OCI-LY7 (cell line): Measurements from ENCODE around the gene HLX. TPM values are rescaled to one million over a fixed set of nuclear protein-coding genes. Genes with fewer than 3 reads are reported as not detected.

Experiments
- BruUV-seq: library from RNA; stranded (reverse); fragments of 400-500 nt; replicated peaks from 2 replicates; lab custom pipeline; 2021; lab: Mats Ljungman, UMichigan
- CTCF ChIA-PET: fragments of 300-600 bp; sonication (Branson Sonifier 250); formaldehyde crosslinking; loops from one replicate; lab custom pipeline; 2022; ENCODE audit warnings: antibody characterized with exemption; ENCODE audit not compliant: unreplicated experiment; lab: Charles Lee
- POLR2A ChIA-PET: fragments of 300-600 bp; sonication (Branson Sonifier 250); formaldehyde crosslinking; loops from one replicate; lab custom pipeline; 2022; ENCODE audit warnings: antibody characterized with exemption; lab: Charles Lee
- DNase-seq: peaks from one replicate; pipeline ENCODE4 v3.0.0-alpha.2; 2015; ENCODE audit warnings: low spot score
- H2AFZ ChIP-seq: fragments of 200-600 bp; sonication (generic), shearing (Covaris generic); 2 replicates; pipeline ENCODE4 v1.6.1; 2014; ENCODE audit warnings: mild to moderate bottlenecking, antibody characterized with exemption, low read length, moderate library complexity
- H3K27ac ChIP-seq: fragments of 200-600 bp; sonication (generic); 2 replicates; pipeline ENCODE4 v1.5.1; 2014; ENCODE audit warnings: mixed run types, low read depth, mild to moderate bottlenecking, moderate library complexity, low read length, inconsistent platforms; ENCODE audit not compliant: poor library complexity, severe bottlenecking
- H3K36me3 ChIP-seq: fragments of 200-600 bp; sonication (generic); 2 replicates; pipeline ENCODE4 v1.6.1; 2014; ENCODE audit warnings: mild to moderate bottlenecking, antibody characterized with exemption, low read length, moderate library complexity, mixed read lengths; ENCODE audit not compliant: insufficient read depth
- H3K4me1 ChIP-seq: fragments of 200-600 bp; sonication (generic); 2 replicates; pipeline ENCODE4 v1.5.1; 2014; ENCODE audit warnings: mild to moderate bottlenecking, low read length; ENCODE audit not compliant: insufficient read depth, poor library complexity, severe bottlenecking
- H3K4me2 ChIP-seq: fragments of 200-600 bp; sonication (generic); 2 replicates; pipeline ENCODE4 v1.6.1; 2014; ENCODE audit warnings: mild to moderate bottlenecking, low read length
- H3K4me3 ChIP-seq: fragments of 200-600 bp; sonication (generic); 2 replicates; pipeline ENCODE4 v1.5.1; 2014; ENCODE audit warnings: mild to moderate bottlenecking, low read depth, low read length; ENCODE audit not compliant: poor library complexity, severe bottlenecking
- H3K79me2 ChIP-seq: fragments of 200-600 bp; sonication (generic); 2 replicates; pipeline ENCODE4 v1.6.1; 2016; ENCODE audit warnings: low read depth, mild to moderate bottlenecking, low read length, moderate library complexity, mixed read lengths; ENCODE audit not compliant: insufficient read depth
- H3K9me2 ChIP-seq: fragments of 200-600 bp; sonication (generic); 2 replicates; pipeline ENCODE4 v1.6.1; 2016; ENCODE audit warnings: mild to moderate bottlenecking, low read length, mixed read lengths; ENCODE audit not compliant: insufficient read depth
- H3K9me3 ChIP-seq: fragments of 200-600 bp; sonication (generic); 2 replicates; pipeline ENCODE4 v1.6.1; 2014; ENCODE audit warnings: mild to moderate bottlenecking, mixed run types, low read length, mixed read lengths
- H4K20me1 ChIP-seq: fragments of 200-600 bp; sonication (generic); 2 replicates; pipeline ENCODE4 v1.6.1; 2014; ENCODE audit warnings: mild to moderate bottlenecking, antibody characterized with exemption, low read length, moderate library complexity, mixed read lengths; ENCODE audit not compliant: insufficient read depth
- CTCF ChIP-seq: fragments of 200-600 bp; sonication (generic); conservative IDR thresholded peaks from 2 replicates; pipeline ENCODE4 v1.5.1; 2014; ENCODE audit warnings: mild to moderate bottlenecking, antibody characterized with exemption, low read length, moderate library complexity, mixed read lengths
- EZH2phosphoT487 ChIP-seq: fragments of 200-600 bp; sonication (generic); IDR thresholded peaks from 2 replicates; pipeline ENCODE4 v1.6.1; 2018; ENCODE audit warnings: low read depth, borderline replicate concordance, mild to moderate bottlenecking, mixed run types, antibody characterized with exemption, low read length, moderate library complexity, mixed read lengths
- intact Hi-C: fragments of 100-400 bp; cut with micrococcal nuclease; formaldehyde crosslinking; loops from one replicate; pipeline ENCODE4 v1.10.0; 2022; ENCODE audit not compliant: unreplicated experiment
- total RNA-seq, 2 experiments: library from RNA; depleted of rRNA in 1 of 2; stranded (reverse); fragments of >200 nt in 1 of 2; shearing (Covaris generic) in 1 of 2; gene quantifications; 2 replicates each; pipeline ENCODE4 v1.2.3, GENCODE V29; 2014 to 2022

The HLX gene
- total RNA-seq, 2 experiments from 2014 or later: not detected

- H3K79me2 ChIP-seq: no peaks in the 10 kb centered on the region
- no peak for DNase-seq
- BruUV-seq: no TSS peak
- CTCF ChIA-PET: no interaction called here
- POLR2A ChIA-PET: no interaction called here
- H3K9me2 ChIP-seq: no peaks in the 10 kb centered on the region
- TF ChIP-seq EZH2phosphoT487: no peak
- no peak for TF ChIP-seq CTCF
- no peak overlapping the region for H3K4me2 ChIP-seq
- no peaks in the 10 kb centered on the region for H4K20me1 ChIP-seq
- no peaks in the 10 kb centered on the region for H3K9me3 ChIP-seq
- no peak overlapping the region for H3K4me3 ChIP-seq
- intact Hi-C loops: no loop called here
- H2AFZ ChIP-seq: no peak overlapping the region
- no peak overlapping the region for H3K27ac ChIP-seq
- H3K4me1 ChIP-seq: no peaks in the 10 kb centered on the region
- H3K36me3 ChIP-seq: no peaks in the 10 kb centered on the region
Measured at GRCh38 chr1:220896092-220896491, 16.8 kb downstream of the HLX start.

- TF ChIP-seq CTCF (no peak), EZH2phosphoT487 (no peak)
- no peaks in the 10 kb centered on the region for H3K79me2 ChIP-seq
- ChIA-PET POLR2A (interaction anchor here (0.7 kb wide), 1 partner anchor 10 kb away, joined by 3 read pairs; no protein-coding TSS in a partner anchor), CTCF (no interaction called here)
- no peaks in the 10 kb centered on the region for H3K36me3 ChIP-seq
- DNase-seq: no peak
- H3K9me3 ChIP-seq: no peaks in the 10 kb centered on the region
- H4K20me1 ChIP-seq: no peaks in the 10 kb centered on the region
- no peak overlapping the region for H3K4me3 ChIP-seq
- no peak overlapping the region for H3K27ac ChIP-seq
- H3K9me2 ChIP-seq: no peaks in the 10 kb centered on the region
- intact Hi-C loops: no loop called here
- no peak overlapping the region for H2AFZ ChIP-seq
- H3K4me1 ChIP-seq: no peaks in the 10 kb centered on the region
- BruUV-seq: no TSS peak
- H3K4me2 ChIP-seq: no peak overlapping the region
Measured at GRCh38 chr1:220900842-220901241, 21.6 kb downstream of the HLX start.

GRCh38 chr1:220901881-220902280, 22.6 kb downstream of the HLX start:
- no peak overlapping the region for H3K4me3 ChIP-seq
- intact Hi-C loops: no loop called here
- H4K20me1 ChIP-seq: no peaks in the 10 kb centered on the region
- no peaks in the 10 kb centered on the region for H3K9me3 ChIP-seq
- no TSS peak for BruUV-seq
- no peaks in the 10 kb centered on the region for H3K9me2 ChIP-seq
- DNase-seq: no peak
- no peak overlapping the region for H3K4me2 ChIP-seq
- H3K27ac ChIP-seq: no peak overlapping the region
- TF ChIP-seq CTCF (no peak), EZH2phosphoT487 (no peak)
- H3K79me2 ChIP-seq: no peaks in the 10 kb centered on the region
- ChIA-PET CTCF (no interaction called here), POLR2A (no interaction called here)
- H3K4me1 ChIP-seq: no peaks in the 10 kb centered on the region
- no peaks in the 10 kb centered on the region for H3K36me3 ChIP-seq
- H2AFZ ChIP-seq: no peak overlapping the region
